ENCODE measurements around the gene SH3TC2. TPM values are rescaled to one million over a fixed set of nuclear protein-coding genes. Genes with fewer than 3 reads are reported as not detected.

Gene SH3TC2
- total RNA-seq, 2 donors from 2014 or later: 0.27 to 0.75 TPM

- no peaks in the 10 kb centered on the region for H3K9me3 ChIP-seq (ENCODE audit: control insufficient read depth, low read length)
- H3K27me3 Mint-ChIP-seq (ENCODE audit: insufficient read depth): peaks cover 25% of the 10 kb centered on the region
- H3K9me3 Mint-ChIP-seq: no peaks in the 10 kb centered on the region
- peaks cover 22% of the 10 kb centered on the region for H3K27me3 ChIP-seq (ENCODE audit: control insufficient read depth, insufficient read depth, low read length, poor library complexity, severe bottlenecking)
- no peak overlapping the region for H3K9ac ChIP-seq (ENCODE audit: extremely low read depth, low read length, poor library complexity, severe bottlenecking)
- no peak overlapping the region for H3K27ac Mint-ChIP-seq
- no peak overlapping the region for H3K4me3 Mint-ChIP-seq
- 93 to 94% methylated on average over 6 of the region's 6 CpGs for WGBS, 2 experiments (ENCODE audit: insufficient coverage in 1 of 2, insufficient read length in 1 of 2)
- H3K27ac ChIP-seq (ENCODE audit: low read depth, low read length): no peak overlapping the region
- no peak overlapping the region for H3K4me3 ChIP-seq (ENCODE audit: low read length)
- H3K4me1 Mint-ChIP-seq: peaks cover 42% of the 10 kb centered on the region
- no peaks in the 10 kb centered on the region for H3K36me3 Mint-ChIP-seq (ENCODE audit: low read depth)
- H3K4me1 ChIP-seq (ENCODE audit: control insufficient read depth, insufficient read depth, low read length): peaks cover 10% of the 10 kb centered on the region
- no peak for DNase-seq
- no peaks in the 10 kb centered on the region for H3K36me3 ChIP-seq (ENCODE audit: control insufficient read depth, insufficient read depth, low read length)
- TF ChIP-seq CTCF (conservative IDR thresholded peaks at IDR 0.05): no peak
Measured at GRCh38 chr5:149028161-149028560, 34.7 kb downstream of the SH3TC2 start.

GRCh38 chr5:149027636-149028035 lies 35.2 kb downstream of the SH3TC2 start:
- H3K4me1 Mint-ChIP-seq: peaks cover 42% of the 10 kb centered on the region
- H3K27me3 Mint-ChIP-seq (ENCODE audit: insufficient read depth): peaks cover 23% of the 10 kb centered on the region
- H3K9ac ChIP-seq (ENCODE audit: extremely low read depth, low read length, poor library complexity, severe bottlenecking): no peak overlapping the region
- H3K36me3 ChIP-seq (ENCODE audit: control insufficient read depth, insufficient read depth, low read length): no peaks in the 10 kb centered on the region
- DNase-seq: no peak
- WGBS, 2 experiments (ENCODE audit: insufficient coverage in 1 of 2, insufficient read length in 1 of 2): 95 to 98% methylated on average over 12 of the region's 12 CpGs
- H3K9me3 ChIP-seq (ENCODE audit: control insufficient read depth, low read length): no peaks in the 10 kb centered on the region
- H3K4me3 ChIP-seq (ENCODE audit: low read length): no peak overlapping the region
- no peak overlapping the region for H3K4me3 Mint-ChIP-seq
- peaks cover 10% of the 10 kb centered on the region for H3K4me1 ChIP-seq (ENCODE audit: control insufficient read depth, insufficient read depth, low read length)
- no peaks in the 10 kb centered on the region for H3K9me3 Mint-ChIP-seq
- no peak overlapping the region for H3K27ac ChIP-seq (ENCODE audit: low read depth, low read length)
- peaks cover 22% of the 10 kb centered on the region for H3K27me3 ChIP-seq (ENCODE audit: control insufficient read depth, insufficient read depth, low read length, poor library complexity, severe bottlenecking)
- no peak overlapping the region for H3K27ac Mint-ChIP-seq
- no peaks in the 10 kb centered on the region for H3K36me3 Mint-ChIP-seq (ENCODE audit: low read depth)
- no peak for TF ChIP-seq CTCF (conservative IDR thresholded peaks at IDR 0.05)

- TF ChIP-seq CTCF (conservative IDR thresholded peaks at IDR 0.05): no peak
- Mint-ChIP-seq H3K27ac (no peak overlapping the region), H3K4me3 (no peak overlapping the region), H3K9me3 (no peaks in the 10 kb centered on the region), H3K27me3 (ENCODE audit: insufficient read depth) (peaks cover 21% of the 10 kb centered on the region), H3K4me1 (peaks cover 21% of the 10 kb centered on the region), H3K36me3 (ENCODE audit: low read depth) (no peaks in the 10 kb centered on the region)
- Histone ChIP-seq H3K27ac (ENCODE audit: low read depth, low read length) (no peak overlapping the region), H3K4me1 (ENCODE audit: control insufficient read depth, insufficient read depth, low read length) (no peaks in the 10 kb centered on the region), H3K36me3 (ENCODE audit: control insufficient read depth, insufficient read depth, low read length) (no peaks in the 10 kb centered on the region), H3K9ac (ENCODE audit: extremely low read depth, low read length, poor library complexity, severe bottlenecking) (no peak overlapping the region), H3K9me3 (ENCODE audit: control insufficient read depth, low read length) (no peaks in the 10 kb centered on the region), H3K4me3 (ENCODE audit: low read length) (no peak overlapping the region), H3K27me3 (ENCODE audit: control insufficient read depth, insufficient read depth, low read length, poor library complexity, severe bottlenecking) (peaks cover 17% of the 10 kb centered on the region)
- no peak for DNase-seq
Measured at GRCh38 chr5:149024943-149025342, 37.9 kb downstream of the SH3TC2 start.

Data from endodermal cell (in vitro differentiated cells).